Skin of body (tissue), 2 donors: Measurements from ENCODE around the gene ATP1A3. TPM values are rescaled to one million over a fixed set of nuclear protein-coding genes. Genes with fewer than 3 reads are reported as not detected.
"Not testable (repeated sequence)": the region's sequence is repeated elsewhere in the genome, so short reads cannot be mapped to it uniquely, and the experiment has no call there.

Experiments
- DNase-seq: peaks from one replicate; lab custom pipeline; 2025; lab: John Stamatoyannopoulos, UW
- total RNA-seq: library from RNA; depleted of rRNA; stranded (reverse); fragments of >200 nt; gene quantifications from one replicate; pipeline ENCODE4 v1.2.3, GENCODE V29; 2014

ATP1A3 gene
- total RNA-seq, 1 donor from 2014 or later = not detected

GRCh38 chr19:41947091-41947490 is 46.9 kb downstream of the ATP1A3 start:
- no peak for DNase-seq

GRCh38 chr19:41945135-41945766 is 48.8 kb downstream of the ATP1A3 start:
- DNase-seq = no peak

- DNase-seq = no peak
Observed at GRCh38 chr19:41944336-41944735, 49.7 kb downstream of the ATP1A3 start.

DNA sequence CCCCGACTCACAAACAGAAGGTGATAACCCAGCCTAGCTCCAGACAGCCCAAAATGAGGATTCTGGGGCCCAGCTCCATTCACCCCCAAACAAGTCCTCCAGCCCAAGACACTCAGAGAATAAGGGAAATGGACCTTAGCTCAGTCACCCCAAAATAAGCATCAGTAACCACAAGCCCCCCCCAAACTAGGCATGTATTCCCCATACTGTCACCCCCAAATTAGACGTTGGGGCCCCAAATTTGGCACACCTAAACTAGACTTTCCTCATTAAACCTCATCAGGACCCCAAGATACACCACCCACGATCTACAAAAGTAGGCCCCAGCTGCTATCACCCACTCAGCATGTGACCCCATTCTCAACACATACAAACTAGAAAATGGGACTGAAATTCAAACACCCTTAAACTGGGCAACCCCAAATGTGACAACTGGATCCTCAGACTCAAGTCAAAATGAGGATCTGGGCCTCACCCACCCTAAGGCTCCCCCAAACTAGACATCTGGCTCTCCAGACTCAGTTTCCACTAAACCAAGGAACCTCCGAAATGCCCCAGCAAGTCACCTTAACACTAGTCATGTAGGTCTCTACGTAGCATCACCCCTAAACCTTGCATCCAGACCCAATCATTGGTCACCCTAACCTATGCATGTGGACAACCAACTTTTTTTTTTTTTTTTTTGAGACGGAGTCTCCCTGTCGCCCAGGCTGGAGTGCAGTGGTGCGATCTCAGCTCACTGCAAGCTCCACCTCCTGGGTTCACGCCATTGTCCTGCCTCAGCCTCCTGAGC is 52.4 kb downstream of the ATP1A3 start:
- no peak for DNase-seq

DNA sequence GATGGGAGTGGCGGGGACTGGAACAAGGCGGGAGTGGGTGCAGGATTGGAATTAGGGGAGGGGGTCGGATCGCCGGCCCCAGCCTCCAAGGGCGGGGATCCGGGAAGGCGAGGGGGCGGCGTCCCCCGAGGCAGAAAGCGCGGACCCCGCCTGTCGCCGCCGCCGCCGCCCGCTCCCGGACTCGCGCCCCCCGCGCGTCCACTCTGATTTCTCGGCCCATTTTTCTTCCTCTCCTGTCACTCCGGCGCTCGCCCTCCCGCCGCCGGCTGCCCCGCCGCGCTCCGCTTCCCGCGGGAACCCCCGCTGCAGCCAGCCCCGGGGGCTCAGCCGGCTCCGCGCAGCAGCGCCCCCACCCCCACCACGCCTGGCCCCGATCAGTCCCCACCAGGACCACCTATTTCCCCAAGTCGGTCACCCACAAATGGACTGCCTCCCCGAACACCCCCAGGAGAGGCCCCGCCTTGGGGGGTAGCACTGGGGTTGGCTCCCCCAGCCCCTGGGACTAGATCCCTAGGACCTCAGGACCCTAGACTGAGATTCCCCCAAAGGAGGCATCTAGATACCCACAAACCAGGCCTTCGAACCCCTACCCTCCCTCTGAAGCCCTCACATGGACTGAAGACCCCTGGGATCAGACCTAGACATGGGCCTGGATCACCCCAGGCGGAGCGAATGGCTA is 53.2 kb downstream of the ATP1A3 start:
- DNase-seq = no peak

GRCh38 chr19:41939861-41940730 is 53.9 kb downstream of the ATP1A3 start:
- no peak for DNase-seq

DNA sequence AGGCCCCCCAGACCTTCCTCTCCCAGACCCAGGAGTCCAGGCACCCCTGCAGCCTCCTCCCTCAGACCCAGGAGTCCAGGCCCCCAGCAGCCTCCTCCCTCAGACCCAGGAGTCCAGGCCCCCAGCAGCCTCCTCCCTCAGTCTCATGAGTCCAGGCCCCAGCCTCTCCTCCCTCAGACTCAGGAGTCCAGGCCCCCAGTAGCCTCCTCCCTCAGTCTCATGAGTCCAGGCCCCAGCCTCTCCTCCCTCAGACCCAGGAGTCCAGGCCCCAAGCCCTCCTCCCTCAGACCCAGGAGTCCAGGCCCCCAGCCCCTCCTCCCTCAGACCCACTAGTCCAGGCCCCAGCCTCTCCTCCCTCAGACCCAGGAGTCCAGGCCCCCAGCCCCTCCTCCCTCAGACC is 54.8 kb downstream of the ATP1A3 start:
- not testable (repeated sequence) for DNase-seq

DNA sequence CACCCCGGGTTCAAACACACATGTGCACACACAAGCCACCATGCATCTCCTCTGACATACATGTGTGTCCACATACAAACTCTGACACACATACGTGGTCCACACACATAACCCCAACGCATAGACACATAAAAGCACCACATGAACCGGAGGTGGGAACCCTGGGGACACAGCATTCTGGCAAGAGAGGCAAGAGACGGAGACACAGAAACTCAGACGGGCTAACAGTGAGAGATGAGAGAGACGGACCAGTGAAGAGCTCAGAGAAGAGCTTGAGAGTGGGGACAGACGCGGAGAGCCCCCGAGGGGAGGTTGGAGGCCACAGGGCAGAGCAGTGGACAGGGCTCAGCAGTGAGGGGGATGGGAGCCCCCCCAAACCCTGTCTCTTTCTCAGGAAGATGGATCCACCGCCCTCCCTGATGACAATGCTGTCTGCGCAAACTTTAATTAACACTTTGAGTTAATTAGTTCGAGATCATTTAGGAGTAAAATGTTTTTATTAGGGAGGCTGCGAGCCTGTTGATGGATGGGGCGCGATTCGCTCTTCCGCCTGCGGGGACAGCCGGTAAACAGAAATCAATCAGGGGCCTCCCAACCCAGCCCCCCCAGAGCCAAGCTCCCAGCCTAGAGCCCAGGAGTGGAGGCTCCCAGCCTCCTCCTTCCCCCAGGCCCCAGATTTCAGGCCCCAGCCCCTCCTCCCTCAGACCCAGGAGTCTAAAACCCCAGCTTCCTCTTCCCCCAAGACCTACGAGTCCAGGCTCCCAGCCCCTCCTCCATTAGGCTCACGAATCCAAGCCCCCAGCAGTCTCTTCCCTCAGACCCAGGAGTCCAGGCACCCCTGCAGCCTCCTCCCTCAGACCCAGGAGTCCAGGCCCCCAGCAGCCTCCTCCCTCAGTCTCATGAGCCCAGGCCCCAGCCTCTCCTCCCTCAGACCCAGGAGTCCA is 56.2 kb downstream of the ATP1A3 start:
- no peak for DNase-seq

DNA sequence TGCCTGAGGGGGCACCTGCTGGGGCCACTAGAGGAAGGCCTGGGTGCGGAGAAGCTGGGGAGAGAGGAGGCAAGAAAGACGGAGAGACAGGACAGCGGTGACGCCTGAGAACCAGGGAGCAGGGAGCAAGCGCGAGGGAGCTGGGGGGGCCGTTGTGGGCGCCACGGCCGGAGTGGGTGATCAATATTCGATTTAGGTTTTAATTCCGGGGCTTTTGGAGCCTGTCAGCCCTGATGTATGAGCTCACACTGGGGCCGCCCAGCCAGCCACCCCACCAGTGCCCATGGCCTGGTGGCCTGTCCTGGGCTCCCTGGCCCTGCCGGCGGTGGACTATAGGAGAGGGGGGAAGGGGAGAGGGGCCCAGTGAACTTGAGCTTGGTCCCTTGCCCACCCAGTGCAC is 57.1 kb downstream of the ATP1A3 start:
- no peak for DNase-seq

GRCh38 chr19:41936416-41936850 is 57.6 kb downstream of the ATP1A3 start:
- no peak for DNase-seq

DNA sequence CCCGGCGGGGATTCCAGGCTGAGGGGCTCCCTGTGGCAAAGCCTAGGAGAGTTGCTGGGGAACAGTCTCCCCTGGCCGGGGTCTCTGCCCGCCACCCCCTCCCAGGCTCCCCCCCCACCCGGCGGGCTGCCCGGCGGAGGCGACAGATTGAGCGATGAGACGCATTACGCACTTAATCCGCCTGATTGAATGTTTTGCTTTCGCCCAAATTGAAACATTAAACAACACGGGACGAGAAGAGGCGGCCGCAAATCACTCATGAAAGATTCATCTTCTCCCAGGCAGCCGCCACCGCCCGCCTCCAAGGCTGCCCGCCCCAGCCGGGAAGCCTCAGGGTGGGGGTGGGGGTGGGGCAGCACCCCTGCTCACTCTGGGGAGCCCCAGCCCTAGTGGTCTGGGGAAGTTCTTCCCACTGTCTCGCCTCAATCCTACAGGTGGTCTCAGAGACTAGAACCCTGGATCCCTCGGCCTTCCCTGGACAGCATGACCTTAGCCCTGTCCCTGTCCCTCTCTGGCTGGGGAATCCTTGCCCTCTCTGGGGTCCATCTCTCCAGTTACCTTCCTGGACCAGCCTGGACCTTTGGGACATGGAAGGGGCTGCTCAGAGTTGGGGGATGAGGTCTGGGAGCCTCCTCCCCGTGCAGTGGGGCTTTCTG is 58.1 kb downstream of the ATP1A3 start:
- no peak for DNase-seq

- DNase-seq = no peak
Observed at GRCh38 chr19:41934849-41935374, 59.1 kb downstream of the ATP1A3 start.

- DNase-seq = no peak
Observed at GRCh38 chr19:41933693-41934426, 60.2 kb downstream of the ATP1A3 start.

GRCh38 chr19:41932720-41933332 is 61.2 kb downstream of the ATP1A3 start:
- no peak for DNase-seq

- no peak for DNase-seq
Observed at GRCh38 chr19:41932259-41932719, 61.7 kb downstream of the ATP1A3 start.

DNA sequence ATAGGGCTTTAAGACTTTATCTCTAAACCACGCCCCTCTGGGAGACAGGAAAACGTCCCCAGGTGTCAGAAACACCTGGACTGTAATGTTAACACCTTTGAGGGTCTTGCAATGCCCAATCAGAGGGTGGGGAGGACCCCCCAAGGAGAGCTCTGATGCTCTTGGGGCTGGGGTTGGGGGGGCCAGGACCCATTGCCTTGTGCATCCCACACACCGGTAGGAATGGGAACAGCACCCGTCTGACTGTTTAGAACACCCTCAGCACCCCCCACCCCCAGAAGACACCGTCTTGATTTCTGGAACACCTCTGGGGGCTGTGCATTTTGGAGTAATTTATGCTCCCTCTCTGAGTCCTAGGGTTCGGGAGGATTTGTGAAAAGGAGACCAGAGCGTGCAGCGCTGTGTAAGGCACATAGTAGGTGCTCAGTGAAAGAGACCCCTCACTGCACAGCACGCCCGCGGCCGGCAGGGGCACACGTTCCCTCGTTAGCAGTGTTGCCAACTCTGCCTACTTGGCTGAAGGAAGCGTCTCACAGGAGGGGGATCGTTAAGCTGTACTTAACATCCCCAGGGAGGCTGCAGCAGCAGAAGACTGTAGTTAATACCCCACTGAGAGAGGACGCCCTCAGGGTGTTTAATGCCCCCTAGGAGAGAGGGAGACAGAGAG is 63.0 kb downstream of the ATP1A3 start:
- DNase-seq = no peak

DNA sequence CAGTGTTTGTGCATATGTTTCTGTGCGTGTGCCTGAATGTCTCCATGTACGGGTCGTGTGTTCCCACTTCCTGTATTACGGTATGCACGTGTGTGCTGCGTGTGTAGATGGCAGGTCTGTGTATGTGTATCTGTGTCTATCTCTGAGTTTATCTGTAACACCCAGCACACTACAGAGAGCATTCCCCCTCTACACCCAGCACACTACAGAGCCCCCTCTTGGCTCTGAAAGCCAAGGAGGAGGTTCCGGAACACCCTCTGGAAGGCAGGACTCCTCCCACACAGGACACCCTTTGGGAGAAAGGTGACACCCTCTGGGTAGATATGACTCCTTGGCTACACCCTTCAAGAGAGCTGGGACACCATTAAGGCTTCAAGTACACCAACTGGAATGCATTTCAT is 63.7 kb downstream of the ATP1A3 start:
- DNase-seq = no peak
